GM12801 (cell line): Measurements from ENCODE around the gene TNNI2.

Experiments
- TF ChIP-seq, protein P1 (sequence below): IDR thresholded peaks from one replicate; pipeline ENCODE4 v1.5.1; 2011; ENCODE audit warnings: control low read depth; ENCODE audit not compliant: insufficient read length; ENCODE audit errors: extremely low read depth

TNNI2 gene

DNA sequence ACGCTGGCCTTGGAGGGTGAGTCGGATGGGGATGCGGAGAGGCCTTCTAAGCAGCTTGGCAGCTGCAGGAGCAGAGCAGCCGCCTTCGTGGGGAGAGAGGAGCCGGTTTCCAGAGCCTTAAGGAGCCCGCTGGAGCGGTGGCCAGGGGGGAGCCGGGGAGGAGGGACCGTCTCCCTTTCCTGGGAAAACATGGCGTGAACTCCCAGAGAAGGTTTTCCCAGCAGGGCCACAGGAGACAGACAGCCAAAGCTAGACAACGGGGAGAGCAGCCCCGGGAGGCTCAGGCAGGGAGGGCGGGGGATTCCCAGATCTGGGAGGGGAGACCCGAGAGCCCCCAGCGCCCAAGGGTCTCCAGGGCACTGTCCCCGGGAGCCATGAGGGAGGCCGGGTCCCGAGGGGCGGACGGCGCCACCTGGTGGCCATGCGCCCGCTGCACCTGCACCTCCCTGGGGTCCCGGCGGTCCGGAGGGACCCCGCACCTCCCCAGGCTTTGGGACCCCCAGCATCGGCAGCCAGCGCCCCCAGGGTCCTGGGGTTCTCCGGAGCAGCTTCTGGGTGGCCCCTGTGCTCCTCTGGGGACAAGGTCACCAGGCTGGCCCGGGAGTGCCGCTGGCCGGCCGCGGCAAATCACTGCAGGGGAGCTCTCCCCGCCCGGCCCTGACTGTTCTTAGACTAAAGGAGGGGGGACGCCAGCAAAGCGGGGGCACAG is 6.4 kb upstream of the TNNI2 start:
- TF ChIP-seq, protein P1, sequence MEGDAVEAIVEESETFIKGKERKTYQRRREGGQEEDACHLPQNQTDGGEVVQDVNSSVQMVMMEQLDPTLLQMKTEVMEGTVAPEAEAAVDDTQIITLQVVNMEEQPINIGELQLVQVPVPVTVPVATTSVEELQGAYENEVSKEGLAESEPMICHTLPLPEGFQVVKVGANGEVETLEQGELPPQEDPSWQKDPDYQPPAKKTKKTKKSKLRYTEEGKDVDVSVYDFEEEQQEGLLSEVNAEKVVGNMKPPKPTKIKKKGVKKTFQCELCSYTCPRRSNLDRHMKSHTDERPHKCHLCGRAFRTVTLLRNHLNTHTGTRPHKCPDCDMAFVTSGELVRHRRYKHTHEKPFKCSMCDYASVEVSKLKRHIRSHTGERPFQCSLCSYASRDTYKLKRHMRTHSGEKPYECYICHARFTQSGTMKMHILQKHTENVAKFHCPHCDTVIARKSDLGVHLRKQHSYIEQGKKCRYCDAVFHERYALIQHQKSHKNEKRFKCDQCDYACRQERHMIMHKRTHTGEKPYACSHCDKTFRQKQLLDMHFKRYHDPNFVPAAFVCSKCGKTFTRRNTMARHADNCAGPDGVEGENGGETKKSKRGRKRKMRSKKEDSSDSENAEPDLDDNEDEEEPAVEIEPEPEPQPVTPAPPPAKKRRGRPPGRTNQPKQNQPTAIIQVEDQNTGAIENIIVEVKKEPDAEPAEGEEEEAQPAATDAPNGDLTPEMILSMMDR = no peak

DNA sequence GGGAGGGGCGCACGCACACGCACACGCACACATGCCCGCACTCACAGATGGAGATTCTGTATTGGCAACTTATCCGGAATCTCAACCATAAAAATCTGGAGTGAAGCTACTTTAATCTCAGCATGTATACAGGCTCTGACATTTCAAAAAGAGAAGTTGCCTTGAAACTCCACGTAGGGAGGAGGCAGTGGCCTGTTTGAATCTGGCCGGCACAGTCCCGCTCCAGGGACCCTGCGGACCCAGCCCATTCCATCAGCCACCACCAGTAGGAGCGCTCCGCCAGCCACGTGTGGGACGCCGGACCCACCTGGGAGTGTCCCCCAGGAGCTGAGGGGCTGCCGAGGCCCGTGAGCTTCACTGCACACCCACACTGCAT is 5.9 kb upstream of the TNNI2 start:
- TF ChIP-seq, protein P1 = no peak

- TF ChIP-seq, protein P1 = no peak
Measured at GRCh38 chr11:1834062-1834610, 4.6 kb upstream of the TNNI2 start.

DNA sequence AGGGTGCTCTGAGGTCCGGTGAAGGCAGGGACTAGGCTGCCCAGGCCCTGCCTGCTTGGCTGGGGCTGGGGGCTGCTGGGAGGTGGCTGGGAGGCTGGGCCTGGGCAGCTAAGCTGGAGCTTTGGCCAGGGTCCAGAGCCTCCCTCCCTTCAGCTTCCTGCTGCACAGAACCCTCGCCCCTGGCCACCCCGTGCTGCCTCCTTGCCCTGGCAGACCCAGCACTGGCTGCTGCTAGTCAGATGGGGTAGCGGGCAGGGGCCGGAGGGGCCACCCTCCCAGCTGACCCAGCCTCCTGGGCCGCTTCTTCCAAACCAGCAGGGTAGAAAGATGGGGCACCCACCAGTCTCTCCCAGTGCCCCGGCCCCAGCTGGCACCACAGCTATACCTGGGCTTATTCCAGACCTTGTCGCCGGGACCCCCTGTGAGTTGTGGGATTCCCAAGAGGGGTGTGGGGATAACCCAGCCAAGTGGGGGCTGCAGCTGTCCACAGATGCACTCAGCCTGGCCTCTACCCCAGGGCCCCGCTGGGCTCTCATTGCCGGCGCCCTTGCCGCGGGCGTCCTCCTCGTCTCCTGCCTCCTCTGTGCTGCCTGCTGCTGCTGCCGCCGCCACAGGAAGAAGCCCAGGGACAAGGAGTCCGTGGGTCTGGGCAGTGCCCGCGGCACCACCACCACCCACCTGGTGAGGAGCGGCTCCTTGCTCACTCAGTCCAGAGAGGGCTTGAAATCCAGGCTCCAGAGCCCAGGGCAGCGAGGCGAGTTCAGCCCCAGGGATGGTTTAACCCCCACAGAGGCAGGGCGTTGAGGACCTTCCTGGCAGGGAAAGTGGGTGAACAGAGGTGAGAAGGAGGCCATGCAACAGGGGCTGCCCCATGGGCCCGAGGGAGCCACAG is 3.8 kb upstream of the TNNI2 start, which contains the start of gene SYT8:
TSS of gene SYT8 (plus strand) at position 212 of the 892 bp plus-strand sequence. CDS start at position 328, 116 bp downstream.
- TF ChIP-seq, protein P1 = no peak

DNA sequence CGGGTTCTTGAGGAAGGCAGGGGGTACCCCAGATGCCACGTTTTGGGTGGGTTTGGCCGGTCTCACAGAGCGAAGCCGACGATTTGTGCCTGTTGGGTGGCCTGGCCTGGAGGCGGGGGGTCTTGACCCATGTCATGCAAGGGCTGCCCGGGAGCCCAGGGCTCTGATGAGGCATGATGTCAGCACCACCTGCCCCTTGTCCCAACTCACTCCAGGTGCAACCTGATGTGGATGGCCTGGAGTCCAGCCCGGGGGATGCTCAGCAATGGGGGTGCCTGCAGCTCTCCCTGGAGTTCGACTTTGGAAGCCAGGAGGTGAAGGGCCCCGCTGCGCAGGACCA is 3.1 kb upstream of the TNNI2 start:
- TF ChIP-seq, protein P1 = no peak

DNA sequence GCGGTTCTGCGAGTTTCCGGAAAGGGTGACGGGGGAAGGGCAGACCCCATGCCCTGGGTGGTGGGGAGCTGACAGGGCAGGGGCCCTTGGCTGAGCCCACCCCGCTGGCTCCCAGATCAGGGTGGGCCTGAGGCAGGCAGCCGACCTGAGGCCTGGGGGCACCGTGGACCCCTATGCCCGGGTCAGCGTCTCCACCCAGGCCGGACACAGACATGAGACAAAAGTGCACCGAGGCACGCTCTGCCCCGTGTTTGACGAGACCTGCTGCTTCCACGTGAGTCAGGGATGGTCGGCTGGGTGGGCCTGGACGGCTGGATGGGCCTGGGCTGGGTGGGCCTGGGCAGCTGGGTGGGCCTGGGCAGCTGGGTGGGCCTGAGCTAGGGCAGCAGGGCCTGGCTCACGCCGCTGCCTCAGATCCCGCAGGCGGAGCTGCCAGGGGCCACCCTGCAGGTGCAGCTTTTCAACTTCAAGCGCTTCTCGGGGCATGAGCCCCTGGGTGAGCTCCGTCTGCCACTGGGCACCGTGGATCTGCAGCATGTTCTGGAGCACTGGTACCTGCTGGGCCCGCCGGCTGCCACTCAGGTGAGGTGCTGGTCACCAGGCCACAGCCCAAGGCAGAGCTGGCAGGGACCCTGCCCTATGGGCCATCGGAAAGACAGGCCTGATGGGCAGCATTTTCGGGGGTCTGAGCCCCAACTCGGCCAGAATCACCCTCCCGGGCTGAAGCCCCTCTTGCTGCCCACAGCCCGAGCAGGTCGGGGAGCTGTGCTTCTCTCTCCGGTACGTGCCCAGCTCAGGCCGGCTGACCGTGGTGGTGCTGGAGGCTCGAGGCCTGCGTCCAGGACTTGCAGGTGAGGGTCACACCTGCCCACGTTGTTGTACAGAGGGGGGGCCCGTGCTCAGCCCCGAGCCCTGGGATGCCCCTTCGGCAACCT is 2.5 kb upstream of the TNNI2 start:
- TF ChIP-seq, protein P1 = no peak
